Keratinocyte (primary cell): ENCODE data around the gene RTBDN. TPM values are rescaled to one million over a fixed set of nuclear protein-coding genes. Genes with fewer than 3 reads are reported as not detected.

ENCODE experiments used
- DNase-seq: peaks from one replicate; pipeline ENCODE4 v3.0.0-alpha.2; 2011; ENCODE audit warnings: low read depth, missing footprints, low spot score
- FAIRE-seq: peaks from 2 replicates; lab custom pipeline; 2011; peaks lifted over from hg19 to GRCh38; lab: Jason Lieb, UNC
- H2AFZ ChIP-seq: 2 replicates; pipeline ENCODE4 v1.6.0; 2012; ENCODE audit warnings: low read length, control low read depth, inconsistent platforms; ENCODE audit not compliant: control insufficient read depth
- H3K27ac ChIP-seq: 2 replicates; pipeline ENCODE4 v1.5.1; 2011; ENCODE audit warnings: low read length; ENCODE audit not compliant: control insufficient read depth, insufficient read depth
- H3K27me3 ChIP-seq: 3 replicates; pipeline ENCODE4 v1.6.0; 2011; ENCODE audit warnings: low read length; ENCODE audit not compliant: control insufficient read depth, insufficient read depth; ENCODE audit errors: extremely low read depth
- H3K36me3 ChIP-seq, 2 experiments: 2 replicates in 1 of 2; 3 replicates in 1 of 2; pipeline ENCODE4 v1.5.1; 2011; ENCODE audit warnings: low read length in 2 of 2, mild to moderate bottlenecking in 1 of 2; ENCODE audit not compliant: control insufficient read depth in 2 of 2, insufficient read depth in 2 of 2; ENCODE audit errors: extremely low read depth in 1 of 2
- H3K4me1 ChIP-seq: 3 replicates; pipeline ENCODE4 v1.5.1; 2011; ENCODE audit warnings: low read length; ENCODE audit not compliant: control insufficient read depth, insufficient read depth; ENCODE audit errors: extremely low read depth
- H3K4me2 ChIP-seq: 3 replicates; pipeline ENCODE4 v1.6.0; 2011; ENCODE audit warnings: low read depth, low read length; ENCODE audit not compliant: control insufficient read depth, insufficient read depth; ENCODE audit errors: extremely low read depth
- H3K4me3 ChIP-seq, 3 experiments: fragments of 200-600 bp in 1 of 3; sonication (generic) in 1 of 3; 2 replicates in 2 of 3; 3 replicates in 1 of 3; pipeline ENCODE4 v1.5.1; 2011 to 2016; ENCODE audit warnings: low read length in 3 of 3, mild to moderate bottlenecking in 3 of 3, control low read depth in 2 of 3, inconsistent platforms in 1 of 3, low read depth in 1 of 3, mixed read lengths in 1 of 3, mixed run types in 1 of 3, moderate library complexity in 1 of 3; ENCODE audit not compliant: control insufficient read depth in 2 of 3, insufficient read depth in 2 of 3; ENCODE audit errors: extremely low read depth in 1 of 3
- H3K79me2 ChIP-seq: 2 replicates; pipeline ENCODE4 v1.6.0; 2012; ENCODE audit warnings: low read length; ENCODE audit not compliant: control insufficient read depth, insufficient read depth
- H3K9ac ChIP-seq: 3 replicates; pipeline ENCODE4 v1.6.0; 2011; ENCODE audit warnings: low read length; ENCODE audit not compliant: control insufficient read depth, insufficient read depth; ENCODE audit errors: extremely low read depth
- H3K9me1 ChIP-seq: 3 replicates; pipeline ENCODE4 v1.6.0; 2011; ENCODE audit warnings: low read length; ENCODE audit not compliant: control insufficient read depth, insufficient read depth; ENCODE audit errors: extremely low read depth
- H3K9me3 ChIP-seq: 2 replicates; pipeline ENCODE4 v1.5.1; 2012; ENCODE audit warnings: low read depth, low read length; ENCODE audit not compliant: control insufficient read depth
- H4K20me1 ChIP-seq: 3 replicates; pipeline ENCODE4 v1.6.0; 2011; ENCODE audit warnings: low read length; ENCODE audit not compliant: control insufficient read depth, insufficient read depth; ENCODE audit errors: extremely low read depth
- EZH2 ChIP-seq: IDR thresholded peaks from one replicate; pipeline ENCODE4 v1.6.1; 2012; ENCODE audit warnings: inconsistent platforms, mild to moderate bottlenecking, low read length, moderate library complexity
- dilution Hi-C: fragments of 300-500 bp; cut with MboI; formaldehyde crosslinking; loops from one replicate; pipeline ENCODE4 v1.7.0; 2020; ENCODE audit warnings: low sequenced_read_pairs; ENCODE audit not compliant: extremely low pct_ligation_motif_present
- polyA plus RNA-seq, 5 experiments: library from polyadenylated mRNA; depleted of rRNA in 3 of 5; stranded (reverse) in 3 of 5; stranded (forward) in 1 of 5; unstranded in 1 of 5; fragments of >200 nt; gene quantifications; 1 replicate in 1 of 5; 2 replicates in 3 of 5; 3 replicates in 1 of 5; pipeline versions ENCODE4 v1.2.1 to v1.2.3, GENCODE V29; 2011 to 2012; ENCODE audit warnings: missing spikeins in 2 of 5, low read depth in 1 of 5, low replicate concordance in 1 of 5
- TF ChIP-seq, protein P1 (sequence below), 3 experiments: IDR thresholded peaks in 1 of 3; conservative IDR thresholded peaks in 1 of 3; optimal IDR thresholded peaks in 1 of 3; 2 replicates in 2 of 3; 3 replicates in 1 of 3; pipeline versions ENCODE3 to v1.5.1; 2011; ENCODE audit warnings: low read length in 3 of 3, mild to moderate bottlenecking in 3 of 3, moderate library complexity in 2 of 3, control low read depth in 1 of 3, inconsistent platforms in 1 of 3; ENCODE audit not compliant: insufficient read depth in 2 of 3; ENCODE audit errors: extremely low read depth in 1 of 3

Gene RTBDN
- polyA plus RNA-seq, 1 donor (not counting 4 experiments of a cell fraction or from before 2014, with no cell fraction given), result not detected

DNA sequence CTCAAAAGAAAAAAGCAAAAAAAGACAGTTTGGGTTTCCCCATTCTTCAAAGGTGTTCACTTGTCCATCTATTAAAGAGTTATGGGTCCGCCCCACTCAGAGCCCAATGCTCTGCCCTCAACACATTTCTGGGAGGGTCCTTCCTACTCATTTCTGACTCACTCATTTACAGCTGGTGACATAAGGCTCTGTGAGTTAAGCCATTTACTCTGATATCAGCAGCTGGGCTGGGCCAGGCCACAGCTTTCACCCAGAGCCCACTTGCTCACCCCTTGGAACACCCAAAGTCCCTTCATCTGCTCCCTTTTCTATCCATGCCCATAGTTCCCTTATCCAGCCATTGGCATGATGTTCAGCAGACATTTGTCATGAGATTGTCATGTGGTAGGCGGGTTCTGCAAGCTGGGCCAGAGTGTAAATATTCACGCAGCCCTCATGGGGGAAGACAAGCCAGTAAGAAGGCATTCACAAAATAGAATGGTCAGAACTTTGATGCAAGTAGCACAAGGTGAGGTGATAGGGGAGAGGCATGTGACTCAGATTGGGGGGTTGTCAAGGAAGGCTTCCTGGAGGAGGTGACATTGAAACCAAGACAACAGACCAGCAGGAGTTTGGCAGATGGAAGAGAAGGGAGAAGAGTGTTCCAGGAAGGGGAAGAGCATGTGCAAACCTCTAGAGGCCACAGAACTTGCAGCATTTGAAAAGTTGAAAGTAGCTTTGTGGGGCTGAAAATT lies 9.8 kb upstream of the RTBDN start:
- Histone ChIP-seq H2AFZ (no peak overlapping the region), H3K4me1 (peaks cover 14% of the 10 kb centered on the region), H3K79me2 (no peaks in the 10 kb centered on the region), H3K36me3 (no peaks in the 10 kb centered on the region), H3K9ac (no peak overlapping the region), H3K4me2 (no peak overlapping the region), H3K27me3 (peaks cover 26% of the 10 kb centered on the region), H3K27ac (no peak overlapping the region), H4K20me1 (no peaks in the 10 kb centered on the region), H3K4me3 (no peak overlapping the region), H3K9me3 (no peaks in the 10 kb centered on the region), H3K9me1 (no peaks in the 10 kb centered on the region)
- TF ChIP-seq EZH2, result no peak
- TF ChIP-seq, protein P1, sequence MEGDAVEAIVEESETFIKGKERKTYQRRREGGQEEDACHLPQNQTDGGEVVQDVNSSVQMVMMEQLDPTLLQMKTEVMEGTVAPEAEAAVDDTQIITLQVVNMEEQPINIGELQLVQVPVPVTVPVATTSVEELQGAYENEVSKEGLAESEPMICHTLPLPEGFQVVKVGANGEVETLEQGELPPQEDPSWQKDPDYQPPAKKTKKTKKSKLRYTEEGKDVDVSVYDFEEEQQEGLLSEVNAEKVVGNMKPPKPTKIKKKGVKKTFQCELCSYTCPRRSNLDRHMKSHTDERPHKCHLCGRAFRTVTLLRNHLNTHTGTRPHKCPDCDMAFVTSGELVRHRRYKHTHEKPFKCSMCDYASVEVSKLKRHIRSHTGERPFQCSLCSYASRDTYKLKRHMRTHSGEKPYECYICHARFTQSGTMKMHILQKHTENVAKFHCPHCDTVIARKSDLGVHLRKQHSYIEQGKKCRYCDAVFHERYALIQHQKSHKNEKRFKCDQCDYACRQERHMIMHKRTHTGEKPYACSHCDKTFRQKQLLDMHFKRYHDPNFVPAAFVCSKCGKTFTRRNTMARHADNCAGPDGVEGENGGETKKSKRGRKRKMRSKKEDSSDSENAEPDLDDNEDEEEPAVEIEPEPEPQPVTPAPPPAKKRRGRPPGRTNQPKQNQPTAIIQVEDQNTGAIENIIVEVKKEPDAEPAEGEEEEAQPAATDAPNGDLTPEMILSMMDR (optimal IDR thresholded peaks at IDR 0.05 in 1 of 3, IDR thresholded peaks at IDR 0.05 in 1 of 3, conservative IDR thresholded peaks at IDR 0.05 in 1 of 3; ENCODE audit: extremely low read depth in 1 of 3, insufficient read depth in 2 of 3, low read length in 3 of 3), result no peak
- dilution Hi-C loops, result no loop called here
- no peak for DNase-seq
- FAIRE-seq, result no peak

DNA sequence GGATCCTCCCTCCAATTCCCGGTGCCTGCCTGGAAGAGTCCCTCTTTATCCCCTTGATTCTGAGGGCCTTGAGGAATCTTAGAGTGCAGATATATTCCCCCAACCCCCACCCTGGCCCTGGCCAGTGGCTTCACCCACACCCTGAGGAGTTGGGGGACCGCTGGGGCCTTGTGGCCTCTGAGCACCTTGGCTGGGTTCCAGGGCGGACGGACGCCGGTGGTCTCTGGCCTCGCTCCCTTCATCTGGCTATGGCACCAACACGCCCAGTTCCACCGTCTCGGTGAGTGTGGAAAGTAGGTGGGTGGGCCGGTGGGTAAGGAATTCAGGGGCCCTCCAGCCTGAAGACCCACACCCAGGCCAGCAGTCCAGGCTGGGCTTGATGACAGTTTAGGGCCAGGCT lies 8.9 kb upstream of the RTBDN start:
- DNase-seq (no peak), FAIRE-seq (no peak)
- no peaks in the 10 kb centered on the region for H4K20me1 ChIP-seq
- no peaks in the 10 kb centered on the region for H3K9me1 ChIP-seq
- H3K79me2 ChIP-seq, result no peaks in the 10 kb centered on the region
- no peak overlapping the region for H3K27ac ChIP-seq
- peaks cover 31% of the 10 kb centered on the region for H3K27me3 ChIP-seq
- no peaks in the 10 kb centered on the region for H3K9me3 ChIP-seq
- no peak for TF ChIP-seq EZH2
- TF ChIP-seq, protein P1 (optimal IDR thresholded peaks at IDR 0.05 in 1 of 3, IDR thresholded peaks at IDR 0.05 in 1 of 3, conservative IDR thresholded peaks at IDR 0.05 in 1 of 3; ENCODE audit: extremely low read depth in 1 of 3, insufficient read depth in 2 of 3, low read length in 3 of 3), result no peak
- H3K9ac ChIP-seq, result no peak overlapping the region
- no peak overlapping the region for H2AFZ ChIP-seq
- H3K36me3 ChIP-seq, result no peaks in the 10 kb centered on the region
- dilution Hi-C loops, result no loop called here
- H3K4me3 ChIP-seq, result no peak overlapping the region
- peaks cover 14% of the 10 kb centered on the region for H3K4me1 ChIP-seq
- H3K4me2 ChIP-seq, result no peak overlapping the region
